CD4-positive, alpha-beta T cell treated with Interferon alpha-2 for 1 hour (primary cell): ENCODE measurements around the gene COQ4.
"Not testable (repeated sequence)": the region's sequence is repeated elsewhere in the genome, so short reads cannot be mapped to it uniquely, and the experiment has no call there.

Experiments used
- DNase-seq, 2 donors: peaks; one replicate each; pipeline ENCODE4 v3.0.0-alpha.2; 2020 to 2022

Gene COQ4

GRCh38 chr9:128304136-128304970 is 18.3 kb upstream of the COQ4 start:
- no peak for DNase-seq

GRCh38 chr9:128304971-128305288 is 17.7 kb upstream of the COQ4 start:
- no peak for DNase-seq

- DNase-seq = no peak
Observed at GRCh38 chr9:128309551-128309950, 13.1 kb upstream of the COQ4 start.

GRCh38 chr9:128310461-128310860 is 12.2 kb upstream of the COQ4 start:
- no peak for DNase-seq

- no peak for DNase-seq
Observed at GRCh38 chr9:128314697-128315096, 7.9 kb upstream of the COQ4 start.

GRCh38 chr9:128316421-128316820 is 6.2 kb upstream of the COQ4 start:
- no peak for DNase-seq

GRCh38 chr9:128317629-128318028 is 5.0 kb upstream of the COQ4 start:
- DNase-seq = no peak

- no peak for DNase-seq
Observed at GRCh38 chr9:128321343-128321742, 1.3 kb upstream of the COQ4 start.

GRCh38 chr9:128321879-128322403 is 698 bp upstream of the COQ4 start:
- no peak for DNase-seq

- DNase-seq = no peak
Observed at GRCh38 chr9:128323212-128323730, 632 bp downstream of the COQ4 start.

GRCh38 chr9:128323791-128324190 is 1.2 kb downstream of the COQ4 start:
- DNase-seq = no peak

GRCh38 chr9:128324401-128324800 is 1.8 kb downstream of the COQ4 start:
- no peak for DNase-seq

- DNase-seq = no peak
Observed at GRCh38 chr9:128325629-128326028, 3.0 kb downstream of the COQ4 start.

- no peak for DNase-seq
Observed at GRCh38 chr9:128333451-128333869, 10.8 kb downstream of the COQ4 start.

GRCh38 chr9:128335161-128335560 is 12.5 kb downstream of the COQ4 start:
- no peak for DNase-seq

- DNase-seq = no peak
Observed at GRCh38 chr9:128335914-128336313, 13.3 kb downstream of the COQ4 start.

- no peak for DNase-seq
Observed at GRCh38 chr9:128337936-128338335, 15.3 kb downstream of the COQ4 start.

- DNase-seq = not testable (repeated sequence)
Observed at GRCh38 chr9:128338852-128339614, 16.4 kb downstream of the COQ4 start.

- peak; percentile 83 to 89 for DNase-seq
Observed at GRCh38 chr9:128339761-128340690, 17.4 kb downstream of the COQ4 start, which contains the start of gene SLC27A4. Gene SLC27A4 (plus strand): TSS chr9:128340527. CDS start chr9:128343133, 2,606 bp downstream.

- DNase-seq = no peak
Observed at GRCh38 chr9:128340691-128341434, 18.2 kb downstream of the COQ4 start.

GRCh38 chr9:128341435-128341849 is 18.8 kb downstream of the COQ4 start:
- peak; percentile 70 to 81 for DNase-seq
